Endothelial cell of umbilical vein (primary cell): ENCODE measurements around the gene HELZ2. TPM values are rescaled to one million over a fixed set of nuclear protein-coding genes. Genes with fewer than 3 reads are reported as not detected.

Experiments
- BruUV-seq: library from RNA; stranded (reverse); fragments of 400-500 nt; replicated peaks from 2 replicates; lab custom pipeline; 2021; lab: Mats Ljungman, UMichigan
- CTCF ChIA-PET: fragments of 300-600, 350-600 bp; sonication (Branson Sonifier 250); formaldehyde crosslinking; loops from one replicate; lab custom pipeline; 2021; ENCODE audit warnings: antibody characterized with exemption, inconsistent platforms; lab: Charles Lee
- POLR2A ChIA-PET: fragments of 300-600, 350-600 bp; sonication (Branson Sonifier 250); formaldehyde crosslinking; loops from one replicate; lab custom pipeline; 2021; ENCODE audit warnings: antibody characterized with exemption, inconsistent platforms; lab: Charles Lee
- DNase-seq: peaks from one replicate; pipeline ENCODE4 v3.0.0-alpha.2; 2011; ENCODE audit warnings: low read depth, low spot score
- FAIRE-seq: peaks from 2 replicates; lab custom pipeline; 2011; peaks lifted over from hg19 to GRCh38; lab: Jason Lieb, UNC
- H2AFZ ChIP-seq: 2 replicates; pipeline ENCODE4 v1.6.0; 2012; ENCODE audit warnings: low read depth, low read length, control low read depth, inconsistent platforms
- H3K27ac ChIP-seq: 2 replicates; pipeline ENCODE4 v1.5.1; 2011; ENCODE audit warnings: low read depth, mild to moderate bottlenecking, control low read depth, low read length, moderate library complexity; ENCODE audit not compliant: insufficient read depth
- H3K27me3 ChIP-seq, 2 experiments: 2 replicates each; pipeline versions ENCODE4 v1.6.0 to v1.6.1; 2011; ENCODE audit warnings: low read length in 2 of 2, mixed read lengths in 1 of 2; ENCODE audit not compliant: control insufficient read depth in 2 of 2, insufficient read depth in 2 of 2
- H3K36me3 ChIP-seq, 2 experiments: 2 replicates in 1 of 2; 3 replicates in 1 of 2; pipeline ENCODE4 v1.5.1; 2011; ENCODE audit warnings: low read length in 2 of 2, mild to moderate bottlenecking in 1 of 2, moderate library complexity in 1 of 2; ENCODE audit not compliant: control insufficient read depth in 2 of 2, insufficient read depth in 2 of 2; ENCODE audit errors: extremely low read depth in 1 of 2
- H3K4me1 ChIP-seq: 3 replicates; pipeline ENCODE4 v1.5.1; 2011; ENCODE audit warnings: mild to moderate bottlenecking, low read length; ENCODE audit not compliant: control insufficient read depth, insufficient read depth; ENCODE audit errors: extremely low read depth
- H3K4me2 ChIP-seq: 2 replicates; pipeline ENCODE4 v1.6.1; 2011; ENCODE audit warnings: low read length, control low read depth, mixed read lengths; ENCODE audit not compliant: insufficient read depth
- H3K4me3 ChIP-seq, 3 experiments: fragments of 200-600 bp in 1 of 3; sonication (generic), shearing (Covaris generic) in 1 of 3; replicated peaks in 1 of 3; 2 replicates each; pipeline ENCODE4 v1.5.1; 2011 to 2016; ENCODE audit warnings: control low read depth in 3 of 3, low read length in 3 of 3, mild to moderate bottlenecking in 2 of 3, inconsistent platforms in 1 of 3, low read depth in 1 of 3, moderate library complexity in 1 of 3; ENCODE audit not compliant: insufficient read depth in 1 of 3
- H3K79me2 ChIP-seq: 2 replicates; pipeline ENCODE4 v1.6.0; 2012; ENCODE audit warnings: low read length, inconsistent platforms; ENCODE audit not compliant: control insufficient read depth, insufficient read depth
- H3K9ac ChIP-seq: replicated peaks from 2 replicates; pipeline ENCODE3; 2011; ENCODE audit warnings: low read length, control low read depth; ENCODE audit not compliant: insufficient read depth; ENCODE audit errors: extremely low read depth
- H3K9me1 ChIP-seq: replicated peaks from 3 replicates; pipeline ENCODE4 v1.6.0; 2011; ENCODE audit warnings: mild to moderate bottlenecking, low read length; ENCODE audit not compliant: control insufficient read depth, insufficient read depth; ENCODE audit errors: extremely low read depth
- H3K9me3 ChIP-seq: replicated peaks from 2 replicates; pipeline ENCODE4 v1.5.1; 2012; ENCODE audit warnings: low read length, inconsistent platforms; ENCODE audit not compliant: control insufficient read depth, insufficient read depth
- H4K20me1 ChIP-seq: replicated peaks from 2 replicates; pipeline ENCODE3; 2011; ENCODE audit warnings: mild to moderate bottlenecking, low read length; ENCODE audit not compliant: control insufficient read depth, insufficient read depth; ENCODE audit errors: extremely low read depth
- CTCF ChIP-seq, 2 donors: IDR thresholded peaks; 1 replicate in 1 of 2; 2 replicates in 1 of 2; pipeline ENCODE4 v1.5.1; 2011; ENCODE audit warnings: low read length in 2 of 2, mild to moderate bottlenecking in 2 of 2, moderate library complexity in 2 of 2, control low read depth in 1 of 2, inconsistent platforms in 1 of 2, low read depth in 1 of 2; ENCODE audit not compliant: insufficient read depth in 1 of 2; ENCODE audit errors: extremely low read depth in 1 of 2
- EZH2 ChIP-seq: IDR thresholded peaks from 2 replicates; pipeline ENCODE4 v1.6.1; 2012; ENCODE audit warnings: borderline replicate concordance, low read depth, mild to moderate bottlenecking, moderate library complexity, low read length, inconsistent platforms; ENCODE audit not compliant: severe bottlenecking
- FOS ChIP-seq: IDR thresholded peaks from 2 replicates; pipeline ENCODE4 v1.6.1; 2011; ENCODE audit warnings: mild to moderate bottlenecking, low read length, moderate library complexity, borderline replicate concordance; ENCODE audit not compliant: insufficient read depth
- GATA2 ChIP-seq: IDR thresholded peaks from 2 replicates; pipeline ENCODE4 v1.7.0; 2011; ENCODE audit warnings: low read depth, mild to moderate bottlenecking, moderate library complexity, mixed read lengths, low read length; ENCODE audit not compliant: insufficient read length, insufficient read depth
- JUN ChIP-seq: IDR thresholded peaks from 2 replicates; pipeline ENCODE4 v1.6.1; 2011; ENCODE audit warnings: borderline replicate concordance, low read depth; ENCODE audit not compliant: insufficient read length, insufficient read depth
- MAX ChIP-seq: IDR thresholded peaks from 2 replicates; pipeline ENCODE4 v1.6.1; 2011; ENCODE audit not compliant: insufficient read depth, insufficient read length
- MYC ChIP-seq: IDR thresholded peaks from one replicate; pipeline ENCODE4 v1.6.1; 2011; ENCODE audit warnings: mild to moderate bottlenecking, low read depth, low read length
- POLR2A ChIP-seq: IDR thresholded peaks from 2 replicates; pipeline ENCODE4 v1.6.1; 2012; ENCODE audit warnings: low read depth, mild to moderate bottlenecking, control low read depth, low read length
- POLR2AphosphoS5 ChIP-seq: IDR thresholded peaks from 2 replicates; pipeline ENCODE4 v1.6.1; 2012; ENCODE audit warnings: low read depth, mild to moderate bottlenecking, control low read depth, low read length, moderate library complexity; ENCODE audit not compliant: insufficient read depth
- dilution Hi-C: fragments of 300-500 bp; cut with MboI; formaldehyde crosslinking; loops from one replicate; pipeline ENCODE4 v1.15.0; 2019; ENCODE audit warnings: low sequenced_read_pairs; ENCODE audit not compliant: extremely low pct_ligation_motif_present
- intact Hi-C: fragments of 100-400 bp; cut with micrococcal nuclease; formaldehyde crosslinking; loops from one replicate; pipeline ENCODE4 v1.10.0; 2022
- polyA plus RNA-seq, 4 experiments: library from polyadenylated mRNA; depleted of rRNA in 3 of 4; stranded (reverse) in 3 of 4; unstranded in 1 of 4; fragments of >200 nt; gene quantifications; 2 replicates each; pipeline versions ENCODE4 v1.2.1 to v1.2.3, GENCODE V29; 2011 to 2012; ENCODE audit warnings: missing spikeins in 1 of 4
- total RNA-seq: library from RNA; stranded (reverse); gene quantifications from 2 replicates; pipeline ENCODE4 v1.2.3, GENCODE V29; 2021

Gene HELZ2
- total and polyA plus RNA-seq, 2 donors (not counting 3 experiments of a cell fraction or from before 2014, with no cell fraction given): 10.6 to 33.2 TPM

GRCh38 chr20:63531686-63532448, 42.2 kb downstream of the HELZ2 start:
- FAIRE-seq (no peak), DNase-seq (no peak)
- dilution Hi-C loops: no loop called here
- Histone ChIP-seq H3K27me3 (no peaks in the 10 kb centered on the region), H3K9me3 (no peaks in the 10 kb centered on the region), H3K9me1 (no peaks in the 10 kb centered on the region), H3K79me2 (no peaks in the 10 kb centered on the region), H3K27ac (no peak overlapping the region), H4K20me1 (no peaks in the 10 kb centered on the region), H3K4me2 (no peak overlapping the region), H2AFZ (no peak overlapping the region), H3K36me3 (no peaks in the 10 kb centered on the region), H3K4me3 (no peak overlapping the region), H3K9ac (no peak overlapping the region), H3K4me1 (no peaks in the 10 kb centered on the region)
- CTCF ChIA-PET: no interaction called here
- TF ChIP-seq JUN: no peak
- no peak for TF ChIP-seq CTCF (IDR thresholded peaks at IDR 0.05; ENCODE audit: extremely low read depth in 1 of 2, insufficient read depth in 1 of 2, low read depth in 1 of 2, low read length in 2 of 2)
- BruUV-seq: no TSS peak
- intact Hi-C loops: no loop called here
- POLR2A ChIA-PET: interaction anchor here (0.7 kb wide), 1 partner anchor 9 kb away, joined by 4 read pairs; no protein-coding TSS in a partner anchor

- H2AFZ ChIP-seq: no peak overlapping the region
- no peak for FAIRE-seq
- intact Hi-C loops: no loop called here
Measured at GRCh38 chr20:63530788-63531160, 43.3 kb downstream of the HELZ2 start.

More at GRCh38 chr20:63530788-63531160, 43.3 kb downstream of the HELZ2 start:
- Histone ChIP-seq H3K9me3 (no peaks in the 10 kb centered on the region), H3K4me2 (no peak overlapping the region), H3K4me3 (no peak overlapping the region), H4K20me1 (no peaks in the 10 kb centered on the region), H3K27ac (no peak overlapping the region), H3K9ac (no peak overlapping the region), H3K9me1 (no peaks in the 10 kb centered on the region), H3K4me1 (no peaks in the 10 kb centered on the region), H3K27me3 (no peaks in the 10 kb centered on the region), H3K36me3 (no peaks in the 10 kb centered on the region), H3K79me2 (no peaks in the 10 kb centered on the region)
- DNase-seq: no peak
- TF ChIP-seq FOS (no peak), CTCF (IDR thresholded peaks at IDR 0.05; ENCODE audit: extremely low read depth in 1 of 2, insufficient read depth in 1 of 2, low read depth in 1 of 2, low read length in 2 of 2) (no peak), EZH2 (no peak), POLR2A (no peak), MAX (no peak), MYC (no peak), POLR2AphosphoS5 (no peak), GATA2 (no peak), JUN (no peak)
- ChIA-PET CTCF (no interaction called here), POLR2A (no interaction called here)
- no TSS peak for BruUV-seq
- dilution Hi-C loops: no loop called here
